Endothelial cell (in vitro differentiated cells): ENCODE measurements around the gene MED13L. TPM values are rescaled to one million over a fixed set of nuclear protein-coding genes. Genes with fewer than 3 reads are reported as not detected.

Experiments used
- DNase-seq: peaks from one replicate; pipeline ENCODE4 v3.0.0; 2021; ENCODE audit warnings: low spot score
- H3K27ac Mint-ChIP-seq: one replicate; pipeline ENCODE4 v1.8.0; 2021; ENCODE audit warnings: mixed read lengths, inconsistent platforms; ENCODE audit not compliant: unreplicated experiment
- H3K27me3 Mint-ChIP-seq: one replicate; pipeline ENCODE4 v1.8.0; 2021; ENCODE audit warnings: mild to moderate bottlenecking, moderate library complexity, mixed read lengths, inconsistent platforms; ENCODE audit not compliant: unreplicated experiment
- H3K36me3 Mint-ChIP-seq: one replicate; pipeline ENCODE4 v1.8.0; 2021; ENCODE audit warnings: mild to moderate bottlenecking, low read depth, mixed read lengths, inconsistent platforms; ENCODE audit not compliant: unreplicated experiment
- H3K4me1 Mint-ChIP-seq: one replicate; pipeline ENCODE4 v1.8.0; 2021; ENCODE audit warnings: mild to moderate bottlenecking, mixed read lengths, inconsistent platforms; ENCODE audit not compliant: unreplicated experiment
- H3K4me3 Mint-ChIP-seq: one replicate; pipeline ENCODE4 v1.8.0; 2021; ENCODE audit warnings: mild to moderate bottlenecking, mixed read lengths, inconsistent platforms; ENCODE audit not compliant: unreplicated experiment
- H3K9me3 Mint-ChIP-seq: one replicate; pipeline ENCODE4 v1.8.0; 2021; ENCODE audit warnings: mixed read lengths, inconsistent platforms; ENCODE audit not compliant: unreplicated experiment
- total RNA-seq: library from RNA; stranded (reverse); fragmentation: NEBNext Ultra II Directional; extraction: Animal tissue kit (Norgen Biotek cat#: 25700); gene quantifications from one replicate; pipeline ENCODE4 v1.2.1, GENCODE V29; 2021; ENCODE audit not compliant: unreplicated experiment
- TF ChIP-seq, protein P1 (sequence below): fragments of 200-600 bp; sonication (generic); IDR thresholded peaks from one replicate; pipeline ENCODE4 v1.5.0; 2021; ENCODE audit warnings: antibody characterized with exemption; ENCODE audit not compliant: unreplicated experiment

Gene MED13L
- total RNA-seq, 1 donor from 2014 or later: 97.0 TPM

DNA sequence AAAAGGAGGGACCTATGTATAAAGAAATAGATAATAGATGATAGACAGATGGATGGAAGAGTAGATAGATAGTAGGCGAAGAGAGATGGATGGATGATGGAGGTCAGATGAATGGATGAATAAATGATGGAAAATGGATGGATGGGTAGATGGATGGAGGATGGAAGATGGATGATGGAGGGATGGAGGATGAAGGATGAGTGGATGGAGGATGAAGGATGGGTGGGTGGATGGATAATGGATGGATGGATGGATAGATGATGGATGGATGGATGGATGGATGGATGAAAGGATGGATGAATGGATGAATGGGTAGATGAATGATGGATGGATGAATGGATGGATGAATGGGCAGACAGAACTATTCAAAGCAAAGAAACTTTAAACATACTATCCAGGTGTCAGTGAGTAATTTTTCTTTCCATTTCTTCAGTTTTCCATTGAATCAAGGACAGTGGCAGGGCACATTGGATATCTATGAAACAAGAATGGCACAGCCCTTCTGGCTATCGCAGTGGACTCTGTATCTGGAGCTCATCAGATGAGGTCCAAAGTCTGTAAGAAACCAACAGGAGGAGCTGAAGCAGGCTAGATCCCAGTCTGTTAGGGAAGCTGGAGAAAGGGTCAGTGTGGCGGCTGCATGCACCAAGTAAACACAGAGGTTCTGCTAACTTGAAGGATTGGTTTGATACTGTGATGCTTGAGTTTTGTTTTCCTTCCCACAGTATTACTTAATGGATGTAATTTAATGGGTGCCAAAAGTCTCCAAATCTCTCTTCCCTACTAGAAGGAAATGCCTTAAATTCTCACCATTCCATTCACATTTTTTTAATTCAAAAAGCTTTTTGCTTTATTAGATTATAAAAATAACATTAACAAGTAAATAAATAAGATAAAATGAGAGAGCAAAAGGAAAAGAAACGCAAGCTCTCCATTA is 18.1 kb upstream of the MED13L start:
- no peaks in the 10 kb centered on the region for H3K36me3 Mint-ChIP-seq
- TF ChIP-seq, protein P1, sequence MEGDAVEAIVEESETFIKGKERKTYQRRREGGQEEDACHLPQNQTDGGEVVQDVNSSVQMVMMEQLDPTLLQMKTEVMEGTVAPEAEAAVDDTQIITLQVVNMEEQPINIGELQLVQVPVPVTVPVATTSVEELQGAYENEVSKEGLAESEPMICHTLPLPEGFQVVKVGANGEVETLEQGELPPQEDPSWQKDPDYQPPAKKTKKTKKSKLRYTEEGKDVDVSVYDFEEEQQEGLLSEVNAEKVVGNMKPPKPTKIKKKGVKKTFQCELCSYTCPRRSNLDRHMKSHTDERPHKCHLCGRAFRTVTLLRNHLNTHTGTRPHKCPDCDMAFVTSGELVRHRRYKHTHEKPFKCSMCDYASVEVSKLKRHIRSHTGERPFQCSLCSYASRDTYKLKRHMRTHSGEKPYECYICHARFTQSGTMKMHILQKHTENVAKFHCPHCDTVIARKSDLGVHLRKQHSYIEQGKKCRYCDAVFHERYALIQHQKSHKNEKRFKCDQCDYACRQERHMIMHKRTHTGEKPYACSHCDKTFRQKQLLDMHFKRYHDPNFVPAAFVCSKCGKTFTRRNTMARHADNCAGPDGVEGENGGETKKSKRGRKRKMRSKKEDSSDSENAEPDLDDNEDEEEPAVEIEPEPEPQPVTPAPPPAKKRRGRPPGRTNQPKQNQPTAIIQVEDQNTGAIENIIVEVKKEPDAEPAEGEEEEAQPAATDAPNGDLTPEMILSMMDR: no peak
- H3K4me3 Mint-ChIP-seq: no peak overlapping the region
- no peaks in the 10 kb centered on the region for H3K9me3 Mint-ChIP-seq
- no peak for DNase-seq
- H3K4me1 Mint-ChIP-seq: no peaks in the 10 kb centered on the region
- peaks cover 3% of the 10 kb centered on the region for H3K27me3 Mint-ChIP-seq
- H3K27ac Mint-ChIP-seq: no peak overlapping the region

DNA sequence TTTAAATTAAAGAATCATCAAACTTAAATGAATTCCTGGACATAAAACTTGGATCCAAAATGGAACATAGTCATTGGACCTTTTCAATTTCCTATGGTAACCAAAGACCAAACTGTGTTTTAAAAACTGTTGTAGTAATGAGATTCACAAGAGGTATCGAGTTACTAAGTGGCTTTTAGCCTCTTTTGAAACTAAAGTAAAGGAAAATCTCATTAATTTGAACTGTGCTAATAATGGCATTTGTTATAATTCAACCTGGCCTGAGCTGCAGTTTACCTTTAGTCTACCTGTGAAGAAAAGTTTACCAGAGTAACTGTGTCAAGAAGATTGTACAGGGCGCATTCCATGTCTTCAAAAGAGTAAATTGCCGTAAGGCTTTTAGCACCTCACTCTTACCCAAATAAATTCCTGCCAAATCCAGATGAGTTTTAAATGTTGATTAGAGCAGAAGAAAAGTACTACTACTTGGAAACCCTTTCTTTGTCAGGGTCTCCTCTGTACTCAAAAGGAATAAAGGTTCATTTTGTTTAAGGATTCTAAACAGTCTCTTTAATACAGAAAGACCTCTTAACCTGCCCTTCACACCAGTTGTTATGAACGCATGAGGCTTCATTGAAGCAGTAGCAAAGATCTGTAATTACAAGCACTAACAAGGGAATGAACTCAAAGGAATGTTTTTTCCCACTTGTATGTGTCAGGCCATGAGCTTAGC is 17.1 kb upstream of the MED13L start:
- H3K4me3 Mint-ChIP-seq: no peak overlapping the region
- DNase-seq: no peak
- TF ChIP-seq, protein P1: no peak
- peaks cover 3% of the 10 kb centered on the region for H3K27me3 Mint-ChIP-seq
- H3K27ac Mint-ChIP-seq: no peak overlapping the region
- no peaks in the 10 kb centered on the region for H3K36me3 Mint-ChIP-seq
- H3K4me1 Mint-ChIP-seq: no peaks in the 10 kb centered on the region
- no peaks in the 10 kb centered on the region for H3K9me3 Mint-ChIP-seq

DNA sequence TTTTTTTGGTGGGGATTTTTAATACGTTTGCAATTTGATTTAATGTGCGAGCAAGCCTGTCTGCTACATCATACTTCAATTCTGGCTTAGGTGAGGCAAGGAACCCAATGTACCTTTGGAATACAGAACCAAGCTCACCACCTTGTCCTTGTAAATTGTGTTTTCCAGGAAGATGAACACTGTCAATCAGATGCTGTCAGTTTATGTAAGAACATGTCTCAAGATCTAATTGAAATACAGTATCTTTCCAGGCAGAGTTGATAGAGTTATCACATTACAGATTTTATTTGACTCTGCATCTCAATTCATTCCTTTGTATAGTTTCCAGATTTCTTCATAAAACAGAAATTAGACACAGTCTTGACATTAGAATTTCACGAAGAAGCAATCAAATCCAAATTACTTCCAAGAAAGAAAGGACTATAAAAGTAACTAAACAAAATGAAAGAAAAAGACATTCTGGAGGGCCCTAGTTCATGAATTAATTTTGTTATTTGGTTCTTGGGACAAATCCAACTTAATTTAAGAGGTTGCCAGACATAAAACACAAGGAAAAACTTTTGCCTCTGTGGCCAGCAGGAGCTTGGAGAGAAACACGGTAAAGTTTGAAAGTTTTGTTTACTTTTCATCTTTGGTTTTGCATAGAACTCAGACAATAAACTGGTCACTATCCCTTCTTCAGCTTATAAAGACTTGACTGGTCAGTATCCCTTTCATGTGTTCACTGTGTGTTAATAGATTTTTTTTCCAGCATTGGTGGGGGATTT is 16.4 kb upstream of the MED13L start:
- TF ChIP-seq, protein P1: no peak
- Mint-ChIP-seq H3K4me3 (no peak overlapping the region), H3K36me3 (no peaks in the 10 kb centered on the region), H3K9me3 (no peaks in the 10 kb centered on the region), H3K27me3 (peaks cover 3% of the 10 kb centered on the region), H3K27ac (no peak overlapping the region), H3K4me1 (no peaks in the 10 kb centered on the region)
- DNase-seq: no peak

DNA sequence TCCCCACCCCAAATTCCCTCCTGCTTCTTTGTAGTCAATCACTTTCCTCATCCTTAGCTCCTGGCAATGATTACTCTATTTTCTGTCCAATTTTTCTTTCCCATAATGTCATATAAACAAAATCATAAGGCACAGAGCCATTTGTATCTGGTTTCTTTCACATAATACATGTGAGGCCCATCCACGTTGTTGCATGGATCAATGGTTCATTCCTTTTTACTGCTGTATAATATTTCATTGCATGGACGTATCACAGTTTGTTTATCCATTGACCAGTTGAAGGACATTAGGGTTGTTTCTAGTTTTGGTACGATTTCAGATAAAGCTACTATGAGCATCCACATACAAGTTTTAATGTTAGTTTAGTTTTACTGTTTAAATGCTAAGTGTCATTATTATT is 13.7 kb upstream of the MED13L start:
- no peaks in the 10 kb centered on the region for H3K4me1 Mint-ChIP-seq
- H3K4me3 Mint-ChIP-seq: no peak overlapping the region
- DNase-seq: no peak
- H3K9me3 Mint-ChIP-seq: no peaks in the 10 kb centered on the region
- TF ChIP-seq, protein P1: no peak
- H3K27me3 Mint-ChIP-seq: peaks cover 2% of the 10 kb centered on the region
- H3K27ac Mint-ChIP-seq: no peak overlapping the region
- H3K36me3 Mint-ChIP-seq: no peaks in the 10 kb centered on the region
